22Rv1 (cell line): Measurements from ENCODE around the gene TNFRSF8.
"Not testable (repeated sequence)": the region's sequence is repeated elsewhere in the genome, so short reads cannot be mapped to it uniquely, and the experiment has no call there.

Source experiments
- CTCF ChIP-seq: fragments of 450-650 bp; IDR thresholded peaks from 2 replicates; pipeline ENCODE4 v1.5.1; 2017; ENCODE audit warnings: mild to moderate bottlenecking
- ZFX ChIP-seq: fragments of 450-650 bp; IDR thresholded peaks from 2 replicates; pipeline ENCODE4 v1.6.1; 2017; ENCODE audit warnings: antibody characterized with exemption, borderline replicate concordance

- TF ChIP-seq CTCF, ZFX: not testable (repeated sequence)
Measured at GRCh38 chr1:12101120-12101519, 38.0 kb downstream of the TNFRSF8 start.
